GM12878 (cell line): Measurements from ENCODE around the gene MTA3. TPM values are rescaled to one million over a fixed set of nuclear protein-coding genes. Genes with fewer than 3 reads are reported as not detected.

Experiments used
- ATAC-seq: fragments of 200-7000 bp; cut with Tn5 transposase; 3 replicates; pipeline ENCODE4 v1.9.1; 2020; ENCODE audit warnings: mild to moderate bottlenecking, moderate library complexity
- BruUV-seq: library from RNA; stranded (reverse); fragments of 400-500 nt; replicated peaks from 2 replicates; lab custom pipeline; 2021; lab: Mats Ljungman, UMichigan
- CTCF ChIA-PET: fragments of 300-600 bp; sonication (Branson Sonifier 250); formaldehyde crosslinking; extraction: SDS; loops from one replicate; lab custom pipeline; 2021; ENCODE audit warnings: inconsistent platforms; lab: Yijun Ruan, JAX
- POLR2A ChIA-PET: fragments of 350-600 bp; formaldehyde crosslinking; extraction: SDS; loops from one replicate; lab custom pipeline; 2021; ENCODE audit warnings: inconsistent platforms; lab: Charles Lee
- RAD21 ChIA-PET: fragments of 300-600 bp; sonication (Branson Sonifier 250); formaldehyde crosslinking; loops from one replicate; lab custom pipeline; 2023; ENCODE audit warnings: antibody characterized with exemption; ENCODE audit not compliant: unreplicated experiment; lab: Charles Lee
- SMC1A ChIA-PET: fragments of 300-600 bp; sonication (Branson Sonifier 250); formaldehyde crosslinking; loops from one replicate; lab custom pipeline; 2023; ENCODE audit not compliant: unreplicated experiment, uncharacterized antibody; lab: Charles Lee
- DNase-seq: peaks from one replicate; pipeline ENCODE4 v3.0.0-alpha.2; 2011; ENCODE audit warnings: low read depth, low spot score
- FAIRE-seq: peaks from 3 replicates; lab custom pipeline; 2011; peaks lifted over from hg19 to GRCh38; lab: Jason Lieb, UNC
- H2AFZ ChIP-seq: 2 replicates; pipeline ENCODE4 v1.6.0; 2011; ENCODE audit warnings: low read depth, low read length, control low read depth; ENCODE audit not compliant: control insufficient read depth
- H3K27ac ChIP-seq: 2 replicates; pipeline ENCODE4 v1.5.1; 2011; ENCODE audit warnings: control low read depth; ENCODE audit not compliant: control insufficient read depth, insufficient read depth
- H3K27me3 ChIP-seq, 2 experiments: replicated peaks in 1 of 2; 2 replicates each; pipeline versions ENCODE4 v1.6.0 to v1.6.1; 2011; ENCODE audit warnings: low read length in 1 of 2; ENCODE audit not compliant: control insufficient read depth in 2 of 2, insufficient read depth in 2 of 2
- H3K36me3 ChIP-seq, 2 experiments: 2 replicates each; pipeline ENCODE4 v1.5.1; 2011; ENCODE audit warnings: low read length in 1 of 2; ENCODE audit not compliant: control insufficient read depth in 2 of 2, insufficient read depth in 2 of 2
- H3K4me1 ChIP-seq: 2 replicates; pipeline ENCODE4 v1.6.1; 2011; ENCODE audit warnings: mild to moderate bottlenecking, low read length, moderate library complexity, mixed read lengths; ENCODE audit not compliant: control insufficient read depth, insufficient read depth
- H3K4me2 ChIP-seq: 2 replicates; pipeline ENCODE4 v1.6.0; 2011; ENCODE audit warnings: control low read depth; ENCODE audit not compliant: control insufficient read depth, insufficient read depth
- H3K4me3 ChIP-seq: fragments of 200-600 bp; sonication (generic); 2 replicates; pipeline ENCODE4 v1.5.1; 2016
- H3K79me2 ChIP-seq: 2 replicates; pipeline ENCODE4 v1.6.0; 2011; ENCODE audit warnings: low read length; ENCODE audit not compliant: control insufficient read depth, insufficient read depth
- H3K9ac ChIP-seq: 2 replicates; pipeline ENCODE4 v1.8.0; 2011; ENCODE audit warnings: low read length, control low read depth, mixed read lengths; ENCODE audit not compliant: control insufficient read depth, insufficient read depth
- H3K9me3 ChIP-seq: replicated peaks from 3 replicates; pipeline ENCODE4 v1.5.1; 2011; ENCODE audit warnings: mild to moderate bottlenecking, low read length; ENCODE audit not compliant: control insufficient read depth, insufficient read depth
- H4K20me1 ChIP-seq: 2 replicates; pipeline ENCODE4 v1.6.0; 2011; ENCODE audit not compliant: control insufficient read depth, insufficient read depth
- CBX5 ChIP-seq: sonication (generic); IDR thresholded peaks from 2 replicates; pipeline ENCODE4 v1.6.1; 2016; ENCODE audit warnings: low read depth, moderate library complexity, mild to moderate bottlenecking, inconsistent platforms
- CHD4 ChIP-seq: fragments of 200-600 bp; sonication (generic); IDR thresholded peaks from 2 replicates; pipeline ENCODE4 v1.6.1; 2016; ENCODE audit warnings: mild to moderate bottlenecking
- KLF5 ChIP-seq: fragments of 450-650 bp; IDR thresholded peaks from 2 replicates; pipeline ENCODE4 v1.6.1; 2014; ENCODE audit warnings: mild to moderate bottlenecking; ENCODE audit not compliant: partially characterized antibody
- SMARCA5 ChIP-seq: fragments of 450-650 bp; IDR thresholded peaks from 2 replicates; pipeline ENCODE4 v1.6.1; 2017; ENCODE audit warnings: mild to moderate bottlenecking
- YBX1 ChIP-seq: fragments of 450-650 bp; IDR thresholded peaks from 2 replicates; pipeline ENCODE4 v1.6.1; 2016; ENCODE audit warnings: antibody characterized with exemption
- ZNF217 ChIP-seq: fragments of 450-650 bp; IDR thresholded peaks from 2 replicates; pipeline ENCODE4 v1.6.1; 2017; ENCODE audit warnings: antibody characterized with exemption, mild to moderate bottlenecking
- WGBS: methylation state at CpG from one replicate; pipeline ENCODE4 v1.1.6; 2016; ENCODE audit warnings: low lambda C conversion rate; ENCODE audit not compliant: insufficient replicate concordance, insufficient coverage; ENCODE audit errors: missing lambda C conversion rate; 5-methylcytosine and 5-hydroxymethylcytosine counted together
- in situ Hi-C: fragments of 300-500 bp; cut with MboI; formaldehyde crosslinking; loops from 9 replicates; pipeline ENCODE4 v1.14.3; 2018; ENCODE audit warnings: mixed read lengths
- intact Hi-C: fragments of 100-400 bp; cut with micrococcal nuclease; formaldehyde crosslinking; loops from one replicate; pipeline ENCODE4 v1.14.2; 2022; ENCODE audit not compliant: unreplicated experiment
- polyA plus RNA-seq, 11 experiments: library from polyadenylated mRNA; depleted of rRNA in 4 of 11; unstranded in 6 of 11; stranded (reverse) in 5 of 11; fragments of >200 nt; fragmentation: Nextera tagmentation in 4 of 11; fragmentation: Illumina TruSeq in 1 of 11; extraction: Ambion mirVana in 4 of 11; extraction: Trizol in 1 of 11; gene quantifications; 1 replicate in 1 of 11; 2 replicates in 10 of 11; pipeline versions ENCODE4 v1.2.1 to v1.2.3, GENCODE V29; 2011 to 2016; ENCODE audit warnings: inconsistent platforms in 2 of 11, missing spikeins in 2 of 11, low read depth in 1 of 11
- total RNA-seq, 4 experiments: library from RNA; depleted of rRNA in 3 of 4; stranded (reverse); fragments of >200 nt in 3 of 4; fragmentation: Illumina TruSeq in 1 of 4; extraction: Trizol in 1 of 4; gene quantifications; 2 replicates each; pipeline versions ENCODE4 v1.2.1 to v1.2.3, GENCODE V29; 2013 to 2021
- TF ChIP-seq, protein P1 (sequence below): IDR thresholded peaks from 2 replicates; pipeline ENCODE4 v1.6.1; 2011; ENCODE audit warnings: borderline replicate concordance, low read depth, mild to moderate bottlenecking, moderate library complexity, mixed read lengths, low read length; ENCODE audit not compliant: insufficient read depth; ENCODE audit errors: extremely low read length
- TF ChIP-seq, protein P2 (sequence below): fragments of 150-350 bp; IDR thresholded peaks from 2 replicates; pipeline ENCODE4 v1.6.1; 2016; ENCODE audit warnings: low read depth, low read length
- TF ChIP-seq, protein P3 (sequence below): fragments of 450-650 bp; formaldehyde crosslinking; IDR thresholded peaks from 2 replicates; pipeline ENCODE4 v1.5.0; 2022; ENCODE audit warnings: mild to moderate bottlenecking, missing genetic modification characterization
- TF ChIP-seq, protein P4 (sequence below): fragments of 450-650 bp; IDR thresholded peaks from 2 replicates; pipeline ENCODE4 v1.6.1; 2017; ENCODE audit warnings: mild to moderate bottlenecking, low read depth, inconsistent platforms; ENCODE audit not compliant: poor library complexity, severe bottlenecking

MTA3 gene
- total and polyA plus RNA-seq, 10 of the 15 experiments (the other 5 are each of a cell fraction or from before 2014, with no cell fraction given): 17.6 to 45.5 (median 26.5) TPM

- no peak overlapping the region for H3K4me2 ChIP-seq
- peaks cover 41% of the 10 kb centered on the region for H3K79me2 ChIP-seq
- FAIRE-seq: no peak
- in situ Hi-C loops: no loop called here
- ATAC-seq: no peak
- TF ChIP-seq CBX5: no peak
- TF ChIP-seq CHD4: no peak
- TF ChIP-seq YBX1: no peak
- TF ChIP-seq, protein P1, sequence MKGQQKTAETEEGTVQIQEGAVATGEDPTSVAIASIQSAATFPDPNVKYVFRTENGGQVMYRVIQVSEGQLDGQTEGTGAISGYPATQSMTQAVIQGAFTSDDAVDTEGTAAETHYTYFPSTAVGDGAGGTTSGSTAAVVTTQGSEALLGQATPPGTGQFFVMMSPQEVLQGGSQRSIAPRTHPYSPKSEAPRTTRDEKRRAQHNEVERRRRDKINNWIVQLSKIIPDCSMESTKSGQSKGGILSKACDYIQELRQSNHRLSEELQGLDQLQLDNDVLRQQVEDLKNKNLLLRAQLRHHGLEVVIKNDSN: no peak
- TF ChIP-seq, protein P2, sequence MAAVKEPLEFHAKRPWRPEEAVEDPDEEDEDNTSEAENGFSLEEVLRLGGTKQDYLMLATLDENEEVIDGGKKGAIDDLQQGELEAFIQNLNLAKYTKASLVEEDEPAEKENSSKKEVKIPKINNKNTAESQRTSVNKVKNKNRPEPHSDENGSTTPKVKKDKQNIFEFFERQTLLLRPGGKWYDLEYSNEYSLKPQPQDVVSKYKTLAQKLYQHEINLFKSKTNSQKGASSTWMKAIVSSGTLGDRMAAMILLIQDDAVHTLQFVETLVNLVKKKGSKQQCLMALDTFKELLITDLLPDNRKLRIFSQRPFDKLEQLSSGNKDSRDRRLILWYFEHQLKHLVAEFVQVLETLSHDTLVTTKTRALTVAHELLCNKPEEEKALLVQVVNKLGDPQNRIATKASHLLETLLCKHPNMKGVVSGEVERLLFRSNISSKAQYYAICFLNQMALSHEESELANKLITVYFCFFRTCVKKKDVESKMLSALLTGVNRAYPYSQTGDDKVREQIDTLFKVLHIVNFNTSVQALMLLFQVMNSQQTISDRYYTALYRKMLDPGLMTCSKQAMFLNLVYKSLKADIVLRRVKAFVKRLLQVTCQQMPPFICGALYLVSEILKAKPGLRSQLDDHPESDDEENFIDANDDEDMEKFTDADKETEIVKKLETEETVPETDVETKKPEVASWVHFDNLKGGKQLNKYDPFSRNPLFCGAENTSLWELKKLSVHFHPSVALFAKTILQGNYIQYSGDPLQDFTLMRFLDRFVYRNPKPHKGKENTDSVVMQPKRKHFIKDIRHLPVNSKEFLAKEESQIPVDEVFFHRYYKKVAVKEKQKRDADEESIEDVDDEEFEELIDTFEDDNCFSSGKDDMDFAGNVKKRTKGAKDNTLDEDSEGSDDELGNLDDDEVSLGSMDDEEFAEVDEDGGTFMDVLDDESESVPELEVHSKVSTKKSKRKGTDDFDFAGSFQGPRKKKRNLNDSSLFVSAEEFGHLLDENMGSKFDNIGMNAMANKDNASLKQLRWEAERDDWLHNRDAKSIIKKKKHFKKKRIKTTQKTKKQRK: no peak
- TF ChIP-seq, protein P3, sequence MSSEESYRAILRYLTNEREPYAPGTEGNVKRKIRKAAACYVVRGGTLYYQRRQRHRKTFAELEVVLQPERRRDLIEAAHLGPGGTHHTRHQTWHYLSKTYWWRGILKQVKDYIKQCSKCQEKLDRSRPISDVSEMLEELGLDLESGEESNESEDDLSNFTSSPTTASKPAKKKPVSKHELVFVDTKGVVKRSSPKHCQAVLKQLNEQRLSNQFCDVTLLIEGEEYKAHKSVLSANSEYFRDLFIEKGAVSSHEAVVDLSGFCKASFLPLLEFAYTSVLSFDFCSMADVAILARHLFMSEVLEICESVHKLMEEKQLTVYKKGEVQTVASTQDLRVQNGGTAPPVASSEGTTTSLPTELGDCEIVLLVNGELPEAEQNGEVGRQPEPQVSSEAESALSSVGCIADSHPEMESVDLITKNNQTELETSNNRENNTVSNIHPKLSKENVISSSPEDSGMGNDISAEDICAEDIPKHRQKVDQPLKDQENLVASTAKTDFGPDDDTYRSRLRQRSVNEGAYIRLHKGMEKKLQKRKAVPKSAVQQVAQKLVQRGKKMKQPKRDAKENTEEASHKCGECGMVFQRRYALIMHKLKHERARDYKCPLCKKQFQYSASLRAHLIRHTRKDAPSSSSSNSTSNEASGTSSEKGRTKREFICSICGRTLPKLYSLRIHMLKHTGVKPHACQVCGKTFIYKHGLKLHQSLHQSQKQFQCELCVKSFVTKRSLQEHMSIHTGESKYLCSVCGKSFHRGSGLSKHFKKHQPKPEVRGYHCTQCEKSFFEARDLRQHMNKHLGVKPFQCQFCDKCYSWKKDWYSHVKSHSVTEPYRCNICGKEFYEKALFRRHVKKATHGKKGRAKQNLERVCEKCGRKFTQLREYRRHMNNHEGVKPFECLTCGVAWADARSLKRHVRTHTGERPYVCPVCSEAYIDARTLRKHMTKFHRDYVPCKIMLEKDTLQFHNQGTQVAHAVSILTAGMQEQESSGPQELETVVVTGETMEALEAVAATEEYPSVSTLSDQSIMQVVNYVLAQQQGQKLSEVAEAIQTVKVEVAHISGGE (CRISPR knock-in tag): no peak
- no peak for TF ChIP-seq SMARCA5
- no peak for TF ChIP-seq ZNF217
- TF ChIP-seq, protein P4, sequence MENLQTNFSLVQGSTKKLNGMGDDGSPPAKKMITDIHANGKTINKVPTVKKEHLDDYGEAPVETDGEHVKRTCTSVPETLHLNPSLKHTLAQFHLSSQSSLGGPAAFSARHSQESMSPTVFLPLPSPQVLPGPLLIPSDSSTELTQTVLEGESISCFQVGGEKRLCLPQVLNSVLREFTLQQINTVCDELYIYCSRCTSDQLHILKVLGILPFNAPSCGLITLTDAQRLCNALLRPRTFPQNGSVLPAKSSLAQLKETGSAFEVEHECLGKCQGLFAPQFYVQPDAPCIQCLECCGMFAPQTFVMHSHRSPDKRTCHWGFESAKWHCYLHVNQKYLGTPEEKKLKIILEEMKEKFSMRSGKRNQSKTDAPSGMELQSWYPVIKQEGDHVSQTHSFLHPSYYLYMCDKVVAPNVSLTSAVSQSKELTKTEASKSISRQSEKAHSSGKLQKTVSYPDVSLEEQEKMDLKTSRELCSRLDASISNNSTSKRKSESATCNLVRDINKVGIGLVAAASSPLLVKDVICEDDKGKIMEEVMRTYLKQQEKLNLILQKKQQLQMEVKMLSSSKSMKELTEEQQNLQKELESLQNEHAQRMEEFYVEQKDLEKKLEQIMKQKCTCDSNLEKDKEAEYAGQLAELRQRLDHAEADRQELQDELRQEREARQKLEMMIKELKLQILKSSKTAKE: no peak
- no peak for TF ChIP-seq KLF5
- ChIA-PET POLR2A (interaction anchor here (1.1 kb wide), 1 partner anchor 37 kb away, joined by 3 read pairs; no protein-coding TSS in a partner anchor), RAD21 (interaction anchor here (1.0 kb wide), 1 partner anchor 21 kb away, joined by 3 read pairs; no protein-coding TSS in a partner anchor), SMC1A (interaction anchor here (1.0 kb wide), 1 partner anchor 190 kb away, joined by 3 read pairs; no protein-coding TSS in a partner anchor), CTCF (interaction anchor here (0.6 kb wide), 1 partner anchor 1455 kb away, joined by 3 read pairs; no protein-coding TSS in a partner anchor)
- H3K9me3 ChIP-seq: no peaks in the 10 kb centered on the region
- no peak for DNase-seq
- H3K4me3 ChIP-seq: no peak overlapping the region
- BruUV-seq: no TSS peak
- H3K27ac ChIP-seq: no peak overlapping the region
- H3K4me1 ChIP-seq: peaks cover 17% of the 10 kb centered on the region
- H3K27me3 ChIP-seq: no peaks in the 10 kb centered on the region
- H3K36me3 ChIP-seq: no peaks in the 10 kb centered on the region; a peak in 1 of 4 replicates
- H2AFZ ChIP-seq: no peak overlapping the region
- no peak overlapping the region for H3K9ac ChIP-seq
- intact Hi-C loops: loop anchor here (5.0 to 10.0 kb wide), 3 partner anchors 67 to 425 kb away; partner anchors contain the start of genes COX7A2L and KCNG3
- WGBS: 97% methylated on average over 2 of the region's 2 CpGs
- H4K20me1 ChIP-seq: no peaks in the 10 kb centered on the region
Observed at GRCh38 chr2:42789751-42790150, 221.3 kb downstream of the MTA3 start.
